SK-N-SH (cell line): Measurements from ENCODE around the gene MARCHF10. TPM values are rescaled to one million over a fixed set of nuclear protein-coding genes. Genes with fewer than 3 reads are reported as not detected.

ENCODE experiments used
- CTCF ChIA-PET: fragments of 300-600, 350-600 bp; formaldehyde crosslinking; extraction: SDS; loops from one replicate; lab custom pipeline; 2021; lab: Yijun Ruan, JAX
- POLR2A ChIA-PET: fragments of 350-600 bp; sonication (Branson Sonifier 250); formaldehyde crosslinking; extraction: SDS; loops from one replicate; lab custom pipeline; 2020; ENCODE audit warnings: antibody characterized with exemption, inconsistent platforms; lab: Yijun Ruan, JAX
- DNase-seq: peaks from one replicate; pipeline ENCODE4 v3.0.0; 2012
- H2AFZ ChIP-seq: fragments of 200-600 bp; sonication (generic); 2 replicates; pipeline ENCODE4 v1.8.1; 2016; ENCODE audit warnings: antibody characterized with exemption, mild to moderate bottlenecking, low read depth
- H3F3A ChIP-seq: fragments of 200-600 bp; sonication (generic); replicated peaks from 2 replicates; pipeline ENCODE3; 2016; ENCODE audit warnings: antibody characterized with exemption, mild to moderate bottlenecking; ENCODE audit not compliant: insufficient read depth
- H3K27ac ChIP-seq, 2 experiments: fragments of 200-500 bp in 1 of 2; fragments of 200-600 bp in 1 of 2; sonication (Bioruptor generic) in 1 of 2; sonication (generic), shearing (Covaris generic) in 1 of 2; 2 replicates each; pipeline versions ENCODE4 v1.5.1 to v1.6.1; 2014 to 2016; ENCODE audit warnings: low read depth in 2 of 2, inconsistent platforms in 1 of 2, low read length in 1 of 2, mild to moderate bottlenecking in 1 of 2, mixed read lengths in 1 of 2
- H3K27me3 ChIP-seq: fragments of 200-600 bp; sonication (generic), shearing (Covaris generic); 2 replicates; pipeline ENCODE4 v1.6.1; 2016; ENCODE audit warnings: mixed run types; ENCODE audit not compliant: insufficient read depth
- H3K36me3 ChIP-seq, 2 experiments: fragments of 200-500 bp in 1 of 2; fragments of 200-600 bp in 1 of 2; sonication (Bioruptor generic) in 1 of 2; sonication (generic) in 1 of 2; replicated peaks in 1 of 2; 2 replicates each; pipeline versions ENCODE3 to v1.5.1; 2014 to 2016; ENCODE audit warnings: low read length in 1 of 2, mild to moderate bottlenecking in 1 of 2; ENCODE audit not compliant: insufficient read depth in 2 of 2, control insufficient read depth in 1 of 2
- H3K4me1 ChIP-seq, 2 experiments: fragments of 200-500 bp in 1 of 2; fragments of 200-600 bp in 1 of 2; sonication (Bioruptor generic) in 1 of 2; sonication (generic), shearing (Covaris generic) in 1 of 2; 2 replicates each; pipeline versions ENCODE4 v1.5.1 to v1.6.1; 2014 to 2016; ENCODE audit warnings: low read depth in 1 of 2, low read length in 1 of 2, mixed run types in 1 of 2; ENCODE audit not compliant: insufficient read depth in 2 of 2, control insufficient read depth in 1 of 2
- H3K4me2 ChIP-seq: fragments of 200-600 bp; sonication (generic), shearing (Covaris generic); 2 replicates; pipeline ENCODE4 v1.6.1; 2017; ENCODE audit warnings: mixed run types
- H3K4me3 ChIP-seq, 2 experiments: fragments of 200-500 bp in 1 of 2; fragments of 200-600 bp in 1 of 2; sonication (Bioruptor generic) in 1 of 2; sonication (generic), shearing (Covaris generic) in 1 of 2; 2 replicates each; pipeline versions ENCODE4 v1.5.1 to v1.8.1; 2014 to 2016; ENCODE audit warnings: low read depth in 2 of 2, inconsistent platforms in 1 of 2, low read length in 1 of 2, mild to moderate bottlenecking in 1 of 2, mixed read lengths in 1 of 2, moderate library complexity in 1 of 2
- H3K79me2 ChIP-seq: fragments of 200-600 bp; sonication (generic); 2 replicates; pipeline ENCODE4 v1.8.1; 2017; ENCODE audit warnings: mild to moderate bottlenecking; ENCODE audit not compliant: insufficient read depth
- H3K9ac ChIP-seq: fragments of 200-600 bp; sonication (generic); 2 replicates; pipeline ENCODE4 v1.6.1; 2017; ENCODE audit warnings: mixed run types
- H3K9me2 ChIP-seq: fragments of 200-600 bp; sonication (generic); 2 replicates; pipeline ENCODE4 v1.6.1; 2017; ENCODE audit warnings: mixed run types
- H3K9me3 ChIP-seq: fragments of 200-600 bp; sonication (generic); 2 replicates; pipeline ENCODE4 v1.6.1; 2017; ENCODE audit warnings: mixed run types, mild to moderate bottlenecking, moderate library complexity
- H4K20me1 ChIP-seq: fragments of 200-600 bp; sonication (generic); 2 replicates; pipeline ENCODE4 v1.6.1; 2017; ENCODE audit warnings: mild to moderate bottlenecking, mixed run types; ENCODE audit not compliant: insufficient read depth
- CHD2 ChIP-seq: fragments of 150-350 bp; IDR thresholded peaks from 2 replicates; pipeline ENCODE4 v1.6.1; 2018; ENCODE audit warnings: low read length; ENCODE audit not compliant: partially characterized antibody
- EP300 ChIP-seq, 2 experiments: IDR thresholded peaks; 2 replicates each; pipeline versions ENCODE4 v1.4.0 to v1.6.1; 2012; ENCODE audit warnings: borderline replicate concordance in 1 of 2, low read depth in 1 of 2, low read length in 1 of 2
- EZH2phosphoT487 ChIP-seq: fragments of 200-600 bp; sonication (generic); IDR thresholded peaks from 2 replicates; pipeline ENCODE4 v1.6.1; 2017; ENCODE audit warnings: low read depth, mixed run types, mild to moderate bottlenecking, antibody characterized with exemption, moderate library complexity, borderline replicate concordance
- FOSL2 ChIP-seq: IDR thresholded peaks from 2 replicates; pipeline ENCODE4 v1.4.0; 2012; ENCODE audit warnings: low read depth, mild to moderate bottlenecking, moderate library complexity, borderline replicate concordance
- FOXJ3 ChIP-seq: sonication (generic); formaldehyde crosslinking; IDR thresholded peaks from 2 replicates; pipeline ENCODE4 v1.5.1; 2020; ENCODE audit warnings: mild to moderate bottlenecking, missing genetic modification reagents
- GABPA ChIP-seq: IDR thresholded peaks from 2 replicates; pipeline ENCODE4 v1.4.0; 2012; ENCODE audit warnings: low read depth, mild to moderate bottlenecking
- JUND ChIP-seq: IDR thresholded peaks from 2 replicates; pipeline ENCODE4 v1.4.0; 2012
- MAX ChIP-seq: IDR thresholded peaks from 2 replicates; pipeline ENCODE4 v1.4.0; 2012; ENCODE audit warnings: low read depth
- MEF2A ChIP-seq: IDR thresholded peaks from 2 replicates; pipeline ENCODE4 v1.4.0; 2012; ENCODE audit warnings: low read depth, borderline replicate concordance
- MXI1 ChIP-seq: IDR thresholded peaks from 2 replicates; pipeline ENCODE4 v1.6.1; 2012; ENCODE audit warnings: mild to moderate bottlenecking, low read depth, low read length, improper control_type of control experiment
- NFIC ChIP-seq: IDR thresholded peaks from 2 replicates; pipeline ENCODE4 v1.4.0; 2012; ENCODE audit warnings: borderline replicate concordance
- RAD21 ChIP-seq: IDR thresholded peaks from 2 replicates; pipeline ENCODE4 v1.6.1; 2012; ENCODE audit warnings: mild to moderate bottlenecking, low read length
- RCOR1 ChIP-seq: fragments of 150-350 bp; IDR thresholded peaks from 2 replicates; pipeline ENCODE4 v1.6.1; 2017; ENCODE audit warnings: antibody characterized with exemption, low read length
- SIN3A ChIP-seq: IDR thresholded peaks from 2 replicates; pipeline ENCODE4 v1.6.1; 2012; ENCODE audit warnings: low read depth, mild to moderate bottlenecking, low read length, moderate library complexity, borderline replicate concordance
- TAF1 ChIP-seq: IDR thresholded peaks from 2 replicates; pipeline ENCODE4 v1.6.1; 2012; ENCODE audit warnings: low read depth, mild to moderate bottlenecking, low read length, moderate library complexity, borderline replicate concordance
- TCF12 ChIP-seq: IDR thresholded peaks from 2 replicates; pipeline ENCODE4 v1.4.0; 2012
- YY1 ChIP-seq: IDR thresholded peaks from 2 replicates; pipeline ENCODE4 v1.4.0; 2012; ENCODE audit warnings: low read depth, mild to moderate bottlenecking
- WGBS: methylation state at CpG from one replicate; pipeline ENCODE4 v1.1.6; 2017; ENCODE audit warnings: low lambda C conversion rate; 5-methylcytosine and 5-hydroxymethylcytosine counted together
- polyA plus RNA-seq, 3 experiments: library from polyadenylated mRNA; depleted of rRNA; stranded (reverse); fragments of >200 nt; gene quantifications; 2 replicates each; pipeline ENCODE4 v1.2.3, GENCODE V29; 2012
- TF ChIP-seq, protein P1 (sequence below): IDR thresholded peaks from 2 replicates; pipeline ENCODE4 v1.6.1; 2012; ENCODE audit warnings: mild to moderate bottlenecking, low read depth, low read length, moderate library complexity
- TF ChIP-seq, protein P2 (sequence below): fragments of 200-600 bp; sonication (generic); IDR thresholded peaks from 2 replicates; pipeline ENCODE4 v1.6.1; 2017; ENCODE audit warnings: antibody characterized with exemption, mild to moderate bottlenecking, moderate library complexity

MARCHF10 gene
- polyA plus RNA-seq, 1 of the 3 experiments (the other 2 are of a cell fraction) = 0.16 TPM

DNA sequence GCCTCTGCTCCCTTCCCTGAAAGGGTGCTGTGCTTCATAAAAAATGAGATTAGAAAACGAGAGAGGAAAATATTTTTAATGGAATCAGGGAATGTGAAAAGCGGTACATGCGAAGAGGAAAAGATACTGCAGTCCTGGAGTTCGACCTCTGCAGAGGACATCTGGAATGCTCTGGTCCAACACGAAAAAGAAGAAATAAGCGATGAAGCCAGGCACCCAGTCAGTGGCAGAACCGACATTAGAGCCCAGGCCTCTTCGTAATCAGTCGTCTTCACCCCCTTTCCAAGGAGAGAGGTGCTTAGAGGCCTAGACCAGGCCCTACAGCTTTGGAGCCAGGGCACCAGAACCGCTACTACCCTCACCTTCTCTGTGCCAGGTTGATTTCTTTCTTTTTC is 459 bp upstream of the MARCHF10 start:
- no peak overlapping the region for H2AFZ ChIP-seq
- POLR2A ChIA-PET = no interaction called here
- H3K4me2 ChIP-seq = no peak overlapping the region

More for the DNA sequence above, 459 bp upstream of the MARCHF10 start:
- Histone ChIP-seq H3K27ac (no peak overlapping the region), H3K9me3 (no peaks in the 10 kb centered on the region), H3K4me1 (no peaks in the 10 kb centered on the region; a peak in 1 of 4 replicates), H4K20me1 (no peaks in the 10 kb centered on the region), H3K4me3 (no peak overlapping the region), H3K27me3 (no peaks in the 10 kb centered on the region), H3K79me2 (no peaks in the 10 kb centered on the region), H3K36me3 (no peaks in the 10 kb centered on the region), H3F3A (no peaks in the 10 kb centered on the region), H3K9me2 (no peaks in the 10 kb centered on the region), H3K9ac (no peak overlapping the region)
- WGBS = 86% methylated on average over 10 of the region's 10 CpGs
- TF ChIP-seq MAX (no peak), FOXJ3 (no peak), RCOR1 (no peak), GABPA (no peak), TAF1 (no peak), EZH2phosphoT487 (no peak), RAD21 (no peak), NFIC (no peak), SIN3A (no peak), TCF12 (no peak), EP300 (IDR thresholded peaks at IDR 0.05; ENCODE audit: borderline replicate concordance in 1 of 2, low read depth in 1 of 2, low read length in 1 of 2) (no peak), FOSL2 (no peak), YY1 (no peak), MEF2A (no peak), CHD2 (no peak), MXI1 (no peak), JUND (no peak)
- TF ChIP-seq, protein P1, sequence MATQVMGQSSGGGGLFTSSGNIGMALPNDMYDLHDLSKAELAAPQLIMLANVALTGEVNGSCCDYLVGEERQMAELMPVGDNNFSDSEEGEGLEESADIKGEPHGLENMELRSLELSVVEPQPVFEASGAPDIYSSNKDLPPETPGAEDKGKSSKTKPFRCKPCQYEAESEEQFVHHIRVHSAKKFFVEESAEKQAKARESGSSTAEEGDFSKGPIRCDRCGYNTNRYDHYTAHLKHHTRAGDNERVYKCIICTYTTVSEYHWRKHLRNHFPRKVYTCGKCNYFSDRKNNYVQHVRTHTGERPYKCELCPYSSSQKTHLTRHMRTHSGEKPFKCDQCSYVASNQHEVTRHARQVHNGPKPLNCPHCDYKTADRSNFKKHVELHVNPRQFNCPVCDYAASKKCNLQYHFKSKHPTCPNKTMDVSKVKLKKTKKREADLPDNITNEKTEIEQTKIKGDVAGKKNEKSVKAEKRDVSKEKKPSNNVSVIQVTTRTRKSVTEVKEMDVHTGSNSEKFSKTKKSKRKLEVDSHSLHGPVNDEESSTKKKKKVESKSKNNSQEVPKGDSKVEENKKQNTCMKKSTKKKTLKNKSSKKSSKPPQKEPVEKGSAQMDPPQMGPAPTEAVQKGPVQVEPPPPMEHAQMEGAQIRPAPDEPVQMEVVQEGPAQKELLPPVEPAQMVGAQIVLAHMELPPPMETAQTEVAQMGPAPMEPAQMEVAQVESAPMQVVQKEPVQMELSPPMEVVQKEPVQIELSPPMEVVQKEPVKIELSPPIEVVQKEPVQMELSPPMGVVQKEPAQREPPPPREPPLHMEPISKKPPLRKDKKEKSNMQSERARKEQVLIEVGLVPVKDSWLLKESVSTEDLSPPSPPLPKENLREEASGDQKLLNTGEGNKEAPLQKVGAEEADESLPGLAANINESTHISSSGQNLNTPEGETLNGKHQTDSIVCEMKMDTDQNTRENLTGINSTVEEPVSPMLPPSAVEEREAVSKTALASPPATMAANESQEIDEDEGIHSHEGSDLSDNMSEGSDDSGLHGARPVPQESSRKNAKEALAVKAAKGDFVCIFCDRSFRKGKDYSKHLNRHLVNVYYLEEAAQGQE = no peak
- TF ChIP-seq, protein P2, sequence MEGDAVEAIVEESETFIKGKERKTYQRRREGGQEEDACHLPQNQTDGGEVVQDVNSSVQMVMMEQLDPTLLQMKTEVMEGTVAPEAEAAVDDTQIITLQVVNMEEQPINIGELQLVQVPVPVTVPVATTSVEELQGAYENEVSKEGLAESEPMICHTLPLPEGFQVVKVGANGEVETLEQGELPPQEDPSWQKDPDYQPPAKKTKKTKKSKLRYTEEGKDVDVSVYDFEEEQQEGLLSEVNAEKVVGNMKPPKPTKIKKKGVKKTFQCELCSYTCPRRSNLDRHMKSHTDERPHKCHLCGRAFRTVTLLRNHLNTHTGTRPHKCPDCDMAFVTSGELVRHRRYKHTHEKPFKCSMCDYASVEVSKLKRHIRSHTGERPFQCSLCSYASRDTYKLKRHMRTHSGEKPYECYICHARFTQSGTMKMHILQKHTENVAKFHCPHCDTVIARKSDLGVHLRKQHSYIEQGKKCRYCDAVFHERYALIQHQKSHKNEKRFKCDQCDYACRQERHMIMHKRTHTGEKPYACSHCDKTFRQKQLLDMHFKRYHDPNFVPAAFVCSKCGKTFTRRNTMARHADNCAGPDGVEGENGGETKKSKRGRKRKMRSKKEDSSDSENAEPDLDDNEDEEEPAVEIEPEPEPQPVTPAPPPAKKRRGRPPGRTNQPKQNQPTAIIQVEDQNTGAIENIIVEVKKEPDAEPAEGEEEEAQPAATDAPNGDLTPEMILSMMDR = no peak
- DNase-seq = no peak
- CTCF ChIA-PET = no interaction called here
